Measurements from ENCODE around the gene ACER3.
"Not testable (repeated sequence)": the region's sequence is repeated elsewhere in the genome, so short reads cannot be mapped to it uniquely, and the experiment has no call there.

ACER3 gene

GRCh38 chr11:76860539-76861475 is at the start of gene ACER3:
TSS of gene ACER3 (plus strand) at chr11:76860918. CDS start at chr11:76860977, 59 bp downstream.
- peak; percentile 83 for DNase-seq

GRCh38 chr11:76811259-76811658 is 49.5 kb upstream of the ACER3 start:
- DNase-seq, result no peak

- no peak for DNase-seq
Measured at GRCh38 chr11:76814414-76814813, 46.3 kb upstream of the ACER3 start.

- DNase-seq, result not testable (repeated sequence)
Measured at GRCh38 chr11:76815678-76816077, 45.0 kb upstream of the ACER3 start.

GRCh38 chr11:76820184-76820566 is 40.5 kb upstream of the ACER3 start:
- no peak for DNase-seq

GRCh38 chr11:76821396-76821795 is 39.3 kb upstream of the ACER3 start:
- DNase-seq, result not testable (repeated sequence)

GRCh38 chr11:76822406-76822805 is 38.3 kb upstream of the ACER3 start:
- DNase-seq, result no peak

GRCh38 chr11:76823481-76824028 is 37.2 kb upstream of the ACER3 start:
- no peak for DNase-seq

GRCh38 chr11:76824083-76824939 is 36.4 kb upstream of the ACER3 start:
- no peak for DNase-seq

GRCh38 chr11:76824980-76825725 is 35.6 kb upstream of the ACER3 start:
- no peak for DNase-seq

- no peak for DNase-seq
Measured at GRCh38 chr11:76825726-76826396, 34.9 kb upstream of the ACER3 start.

- DNase-seq, result not testable (repeated sequence)
Measured at GRCh38 chr11:76826508-76826907, 34.2 kb upstream of the ACER3 start.

GRCh38 chr11:76827005-76827404 is 33.7 kb upstream of the ACER3 start:
- DNase-seq, result not testable (repeated sequence)

GRCh38 chr11:76830639-76831327 is 29.9 kb upstream of the ACER3 start:
- no peak for DNase-seq

- no peak for DNase-seq
Measured at GRCh38 chr11:76831686-76832310, 28.9 kb upstream of the ACER3 start.

GRCh38 chr11:76832361-76832760 is 28.4 kb upstream of the ACER3 start:
- DNase-seq, result no peak

GRCh38 chr11:76834151-76834550 is 26.6 kb upstream of the ACER3 start:
- no peak for DNase-seq

GRCh38 chr11:76835036-76835435 is 25.7 kb upstream of the ACER3 start:
- DNase-seq, result no peak

- DNase-seq, result no peak
Measured at GRCh38 chr11:76835928-76836612, 24.6 kb upstream of the ACER3 start.

- no peak for DNase-seq
Measured at GRCh38 chr11:76836613-76837291, 24.0 kb upstream of the ACER3 start.
